Suprapubic skin (tissue), 4 donors: ENCODE results near the gene NCKAP5. TPM values are rescaled to one million over a fixed set of nuclear protein-coding genes. Genes with fewer than 3 reads are reported as not detected.

Source experiments
- DNase-seq, 2 donors: peaks; one replicate each; pipeline ENCODE4 v3.0.0-alpha.2; 2019; ENCODE audit warnings: low spot score in 2 of 2
- H3K27ac ChIP-seq: fragments of 200-600 bp; sonication (generic); one replicate; pipeline ENCODE4 v1.5.1; 2019
- H3K27me3 ChIP-seq: fragments of 200-600 bp; sonication (generic); one replicate; pipeline ENCODE4 v1.5.1; 2019
- H3K36me3 ChIP-seq: fragments of 200-600 bp; sonication (generic); one replicate; pipeline ENCODE4 v1.5.1; 2019
- H3K4me1 ChIP-seq: fragments of 200-600 bp; sonication (generic); one replicate; pipeline ENCODE4 v1.5.1; 2019
- H3K4me3 ChIP-seq: fragments of 200-600 bp; sonication (generic); one replicate; pipeline ENCODE4 v1.5.1; 2019; ENCODE audit warnings: mild to moderate bottlenecking
- H3K9me3 ChIP-seq: fragments of 200-600 bp; sonication (generic); one replicate; pipeline ENCODE4 v1.5.1; 2019
- CTCF ChIP-seq, 2 donors: fragments of 200-600 bp in 1 of 2; fragments of 450-650 bp in 1 of 2; sonication (generic) in 1 of 2; IDR thresholded peaks; one replicate each; pipeline ENCODE4 v1.5.1; 2016 to 2019; ENCODE audit warnings: antibody characterized with exemption in 2 of 2, mild to moderate bottlenecking in 1 of 2, moderate library complexity in 1 of 2
- EP300 ChIP-seq: sonication (generic); formaldehyde crosslinking; IDR thresholded peaks from one replicate; pipeline ENCODE4 v1.6.1; 2017; ENCODE audit warnings: antibody characterized with exemption
- POLR2A ChIP-seq, 2 donors: fragments of 450-650 bp; IDR thresholded peaks; one replicate each; pipeline ENCODE4 v1.6.1; 2017; ENCODE audit warnings: antibody characterized with exemption in 2 of 2, mild to moderate bottlenecking in 2 of 2, moderate library complexity in 2 of 2
- POLR2AphosphoS5 ChIP-seq, 3 donors: sonication (generic); formaldehyde crosslinking; IDR thresholded peaks; one replicate each; pipeline ENCODE4 v1.6.1; 2017; ENCODE audit warnings: antibody characterized with exemption in 3 of 3
- WGBS: methylation state at CpG from one replicate; pipeline ENCODE4 v1.1.5; 2018; 5-methylcytosine and 5-hydroxymethylcytosine counted together
- total RNA-seq, 4 donors: library from RNA; depleted of rRNA; stranded (reverse); fragments of >200 nt; gene quantifications; one replicate each; pipeline ENCODE4 v1.1.0, GENCODE V29; 2016

The NCKAP5 gene
- total RNA-seq, 4 donors from 2014 or later: 2.8 to 6.4 (median 4.2) TPM

DNA sequence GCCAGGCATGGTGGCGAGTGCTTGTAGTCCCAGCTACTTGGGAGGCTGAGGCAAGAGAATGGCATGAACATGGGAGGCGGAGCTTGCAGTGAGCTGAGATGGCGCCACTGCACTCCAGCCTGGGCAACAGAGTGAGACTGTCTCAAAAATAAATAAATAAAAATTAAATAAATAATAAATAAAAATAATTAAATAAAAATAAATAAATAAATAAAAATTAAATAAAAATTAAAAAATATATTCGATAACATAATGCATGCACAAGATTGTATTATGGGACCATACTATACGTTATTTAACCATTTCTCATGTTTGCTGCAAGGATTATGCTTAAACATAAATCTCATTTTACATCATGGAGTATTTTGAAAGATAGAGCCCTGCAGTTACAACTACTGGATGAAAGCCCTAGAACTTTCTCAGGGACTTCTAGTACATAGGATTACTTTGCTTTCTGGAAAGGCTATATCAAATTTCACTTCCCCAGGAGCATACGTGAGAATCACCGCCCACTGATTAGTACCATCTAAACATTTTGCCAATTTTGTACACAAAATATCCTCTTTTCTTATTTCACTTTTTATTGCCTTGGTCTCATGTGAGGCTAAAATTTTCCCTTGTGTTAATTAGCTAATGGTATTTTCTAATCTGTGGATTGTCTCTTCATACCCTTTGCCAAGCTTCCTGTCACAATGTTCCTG, 664.0 kb downstream of the NCKAP5 start:
- WGBS: 85% methylated on average over 7 of the region's 7 CpGs
- TF ChIP-seq POLR2AphosphoS5 (IDR thresholded peaks at IDR 0.05) (no peak), POLR2A (IDR thresholded peaks at IDR 0.05) (no peak), EP300 (no peak), CTCF (IDR thresholded peaks at IDR 0.05) (no peak)
- H3K4me1 ChIP-seq: no peaks in the 10 kb centered on the region
- no peaks in the 10 kb centered on the region for H3K9me3 ChIP-seq
- no peaks in the 10 kb centered on the region for H3K27me3 ChIP-seq
- no peak overlapping the region for H3K4me3 ChIP-seq
- no peak overlapping the region for H3K27ac ChIP-seq
- no peak for DNase-seq
- H3K36me3 ChIP-seq: no peaks in the 10 kb centered on the region

DNA sequence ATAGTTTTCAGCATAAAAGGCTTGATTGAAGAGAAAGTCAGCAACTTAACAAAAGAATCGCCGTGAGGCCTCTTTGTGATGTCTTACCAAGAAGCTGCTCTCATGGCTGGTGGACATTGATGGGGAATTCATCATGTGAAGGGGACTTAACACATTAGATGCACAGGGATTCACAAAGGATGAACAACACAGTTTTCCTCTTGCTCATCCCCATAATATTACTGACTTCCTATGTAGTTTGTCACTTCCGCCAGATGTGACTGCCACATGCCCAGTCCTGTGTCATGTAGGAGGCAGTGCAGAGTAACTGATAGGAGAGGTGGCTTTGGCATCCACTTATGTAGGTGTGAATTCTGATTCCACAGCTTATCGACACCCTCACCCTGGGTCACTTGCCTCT, 665.6 kb downstream of the NCKAP5 start:
- Histone ChIP-seq H3K27me3 (no peaks in the 10 kb centered on the region), H3K4me1 (no peaks in the 10 kb centered on the region), H3K4me3 (no peak overlapping the region), H3K9me3 (no peaks in the 10 kb centered on the region), H3K36me3 (no peaks in the 10 kb centered on the region), H3K27ac (no peak overlapping the region)
- WGBS: 96% methylated on average over 4 of the region's 4 CpGs
- no peak for DNase-seq
- TF ChIP-seq CTCF (IDR thresholded peaks at IDR 0.05) (no peak), EP300 (no peak), POLR2A (IDR thresholded peaks at IDR 0.05) (no peak), POLR2AphosphoS5 (IDR thresholded peaks at IDR 0.05) (no peak)

DNA sequence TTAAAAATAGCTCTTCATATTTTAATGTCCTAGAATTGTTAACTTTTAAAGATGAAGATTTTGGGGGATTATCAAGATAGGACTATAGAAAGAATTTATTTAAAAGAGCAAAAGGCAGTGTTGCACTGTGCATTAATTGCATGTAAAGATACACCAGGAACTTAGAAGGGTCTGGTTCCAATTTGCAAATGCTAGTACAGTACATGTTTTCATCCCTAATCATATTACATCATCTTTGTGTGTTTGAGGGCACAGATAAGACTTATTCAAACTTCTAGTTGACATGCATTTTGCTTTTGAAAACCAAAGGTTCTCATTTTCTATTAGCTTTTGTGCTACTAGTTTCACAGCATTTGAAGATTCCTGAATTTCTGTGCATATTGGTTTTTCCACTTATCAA, 666.6 kb downstream of the NCKAP5 start:
- TF ChIP-seq POLR2A (IDR thresholded peaks at IDR 0.05): no peak
- H3K9me3 ChIP-seq: no peaks in the 10 kb centered on the region
- H3K36me3 ChIP-seq: no peaks in the 10 kb centered on the region
- no peaks in the 10 kb centered on the region for H3K4me1 ChIP-seq
- no peak overlapping the region for H3K27ac ChIP-seq
- H3K4me3 ChIP-seq: no peak overlapping the region
- DNase-seq: no peak
- H3K27me3 ChIP-seq: no peaks in the 10 kb centered on the region

- Histone ChIP-seq H3K9me3 (no peaks in the 10 kb centered on the region), H3K4me3 (no peak overlapping the region), H3K27me3 (no peaks in the 10 kb centered on the region), H3K27ac (no peak overlapping the region), H3K36me3 (no peaks in the 10 kb centered on the region), H3K4me1 (no peaks in the 10 kb centered on the region)
- no peak for DNase-seq
- 95% methylated on average over 2 of the region's 2 CpGs for WGBS
- TF ChIP-seq EP300 (no peak), POLR2AphosphoS5 (IDR thresholded peaks at IDR 0.05) (no peak), POLR2A (IDR thresholded peaks at IDR 0.05) (no peak), CTCF (IDR thresholded peaks at IDR 0.05) (no peak)
Measured at GRCh38 chr2:132897111-132897510, 671.2 kb downstream of the NCKAP5 start.

DNA sequence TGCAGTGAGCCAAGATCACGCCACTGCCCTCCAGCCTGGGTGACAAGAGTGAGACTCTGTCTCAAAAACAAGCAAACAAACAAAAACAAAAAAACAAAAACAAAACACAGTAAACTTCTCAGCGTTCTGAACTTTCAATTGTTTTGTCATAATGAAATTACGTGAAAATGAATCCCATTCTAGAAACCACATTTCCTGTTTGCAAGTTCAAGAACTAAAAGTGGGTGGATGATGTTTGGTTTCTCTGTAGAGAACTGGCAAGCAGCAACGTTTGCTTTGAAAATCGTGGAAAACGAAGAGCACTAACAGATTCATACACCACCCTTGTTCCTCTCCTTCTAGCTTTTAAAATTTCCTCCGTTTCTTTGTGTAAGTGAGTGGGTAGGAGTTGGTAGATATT, 672.2 kb downstream of the NCKAP5 start:
- Histone ChIP-seq H3K27ac (no peak overlapping the region), H3K4me1 (no peaks in the 10 kb centered on the region), H3K36me3 (no peaks in the 10 kb centered on the region), H3K4me3 (no peak overlapping the region), H3K9me3 (no peaks in the 10 kb centered on the region), H3K27me3 (no peaks in the 10 kb centered on the region)
- DNase-seq: no peak
- 65% methylated on average over 7 of the region's 7 CpGs for WGBS
- TF ChIP-seq POLR2AphosphoS5 (IDR thresholded peaks at IDR 0.05) (no peak), EP300 (no peak), CTCF (IDR thresholded peaks at IDR 0.05) (no peak), POLR2A (IDR thresholded peaks at IDR 0.05) (no peak)

GRCh38 chr2:132891498-132891897, 676.8 kb downstream of the NCKAP5 start:
- no peak for DNase-seq
- Histone ChIP-seq H3K27me3 (no peaks in the 10 kb centered on the region), H3K36me3 (no peaks in the 10 kb centered on the region), H3K4me3 (no peak overlapping the region), H3K27ac (no peak overlapping the region), H3K9me3 (no peaks in the 10 kb centered on the region), H3K4me1 (no peaks in the 10 kb centered on the region)
- TF ChIP-seq EP300 (no peak), POLR2A (IDR thresholded peaks at IDR 0.05) (no peak), POLR2AphosphoS5 (IDR thresholded peaks at IDR 0.05) (no peak), CTCF (IDR thresholded peaks at IDR 0.05) (no peak)
- WGBS: 79% methylated on average over 5 of the region's 5 CpGs
